Measurements from ENCODE around the gene FOXP1.

DNA sequence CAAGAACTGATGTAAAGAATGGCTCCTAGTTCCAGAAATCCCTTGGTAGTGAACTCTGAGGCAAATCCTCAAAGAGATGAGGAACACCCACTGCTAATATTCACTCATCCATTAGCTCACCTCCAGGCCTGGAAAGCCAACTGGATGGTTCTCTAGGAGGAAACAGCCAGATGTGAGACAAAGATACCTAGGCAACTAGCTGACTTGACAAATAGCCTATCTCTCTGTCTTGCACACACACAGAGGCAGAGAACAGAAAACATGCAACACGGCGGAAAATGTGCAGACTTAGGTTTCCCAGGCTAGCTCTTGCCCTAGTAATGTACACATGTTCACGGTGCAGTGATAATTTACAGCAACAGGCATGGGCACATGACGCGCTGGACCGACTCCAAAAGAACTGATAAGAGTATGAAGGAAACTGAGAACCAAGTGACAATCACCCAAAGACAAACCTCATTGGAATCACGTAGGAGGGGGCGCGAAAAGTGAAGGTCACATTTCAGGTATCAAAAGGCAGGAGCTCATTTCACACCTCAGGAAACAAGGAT lies 318.1 kb downstream of the FOXP1 start:
- TF ChIP-seq, protein P1, sequence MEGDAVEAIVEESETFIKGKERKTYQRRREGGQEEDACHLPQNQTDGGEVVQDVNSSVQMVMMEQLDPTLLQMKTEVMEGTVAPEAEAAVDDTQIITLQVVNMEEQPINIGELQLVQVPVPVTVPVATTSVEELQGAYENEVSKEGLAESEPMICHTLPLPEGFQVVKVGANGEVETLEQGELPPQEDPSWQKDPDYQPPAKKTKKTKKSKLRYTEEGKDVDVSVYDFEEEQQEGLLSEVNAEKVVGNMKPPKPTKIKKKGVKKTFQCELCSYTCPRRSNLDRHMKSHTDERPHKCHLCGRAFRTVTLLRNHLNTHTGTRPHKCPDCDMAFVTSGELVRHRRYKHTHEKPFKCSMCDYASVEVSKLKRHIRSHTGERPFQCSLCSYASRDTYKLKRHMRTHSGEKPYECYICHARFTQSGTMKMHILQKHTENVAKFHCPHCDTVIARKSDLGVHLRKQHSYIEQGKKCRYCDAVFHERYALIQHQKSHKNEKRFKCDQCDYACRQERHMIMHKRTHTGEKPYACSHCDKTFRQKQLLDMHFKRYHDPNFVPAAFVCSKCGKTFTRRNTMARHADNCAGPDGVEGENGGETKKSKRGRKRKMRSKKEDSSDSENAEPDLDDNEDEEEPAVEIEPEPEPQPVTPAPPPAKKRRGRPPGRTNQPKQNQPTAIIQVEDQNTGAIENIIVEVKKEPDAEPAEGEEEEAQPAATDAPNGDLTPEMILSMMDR (IDR thresholded peaks at IDR 0.05) = no peak
- TF ChIP-seq POLR2A (IDR thresholded peaks at IDR 0.05) = no peak
